Bronchial epithelial cell (primary cell): ENCODE measurements around the gene CPNE4. TPM values are rescaled to one million over a fixed set of nuclear protein-coding genes. Genes with fewer than 3 reads are reported as not detected.

ENCODE experiments used
- DNase-seq: peaks from one replicate; pipeline ENCODE4 v3.0.0-alpha.2; 2010; ENCODE audit warnings: low read depth
- FAIRE-seq: peaks from 2 replicates; lab custom pipeline; 2011; peaks lifted over from hg19 to GRCh38; lab: Jason Lieb, UNC
- H3K27me3 ChIP-seq: 2 replicates; pipeline ENCODE4 v1.5.1; 2011; ENCODE audit warnings: low read length; ENCODE audit not compliant: control insufficient read depth, insufficient read depth
- H3K36me3 ChIP-seq: 2 replicates; pipeline ENCODE4 v1.5.1; 2011; ENCODE audit warnings: low read length; ENCODE audit not compliant: control insufficient read depth, insufficient read depth
- H3K4me3 ChIP-seq: 2 replicates; pipeline ENCODE4 v1.5.1; 2011; ENCODE audit warnings: mild to moderate bottlenecking, low read depth, low read length, control low read depth
- CTCF ChIP-seq: IDR thresholded peaks from 2 replicates; pipeline ENCODE4 v1.5.1; 2011; ENCODE audit warnings: mild to moderate bottlenecking, moderate library complexity, low read length, control low read depth, inconsistent platforms; ENCODE audit not compliant: insufficient read depth, severe bottlenecking
- total RNA-seq: library from RNA; depleted of rRNA; stranded (reverse); fragments of >200 nt; gene quantifications from 2 replicates; pipeline ENCODE4 v1.2.1, GENCODE V29; 2014

The CPNE4 gene
- total RNA-seq, 1 donor from 2014 or later = under 0.01 TPM

- Histone ChIP-seq H3K36me3 (no peaks in the 10 kb centered on the region), H3K4me3 (no peak overlapping the region), H3K27me3 (no peaks in the 10 kb centered on the region)
- no peak for TF ChIP-seq CTCF
- no peak for FAIRE-seq
- no peak for DNase-seq
These were observed 516.1 kb downstream of the CPNE4 start for GRCh38 chr3:131518680-131519079.

- Histone ChIP-seq H3K4me3 (no peak overlapping the region), H3K36me3 (peaks cover 4% of the 10 kb centered on the region), H3K27me3 (no peaks in the 10 kb centered on the region)
- FAIRE-seq = no peak
- no peak for DNase-seq
- no peak for TF ChIP-seq CTCF
These were observed 529.4 kb downstream of the CPNE4 start for GRCh38 chr3:131505421-131505820.

- H3K4me3 ChIP-seq = peak overlapping the region; percentile 69
- no peak for FAIRE-seq
These were observed 531.5 kb downstream of the CPNE4 start for GRCh38 chr3:131503320-131503635.

GRCh38 chr3:131502530-131503319, 532.1 kb downstream of the CPNE4 start, which contains the start of gene MRPL3:
MRPL3 (minus strand) TSS chr3:131502971; CDS start chr3:131502821, 150 bp downstream.
- TF ChIP-seq CTCF = no peak
- no peaks in the 10 kb centered on the region for H3K27me3 ChIP-seq
- FAIRE-seq (no peak), DNase-seq (peak; percentile 68)
- H3K36me3 ChIP-seq = peaks cover 12% of the 10 kb centered on the region
- peak within 1 kb of the TSS; percentile 69 for H3K4me3 ChIP-seq

More at GRCh38 chr3:131503320-131503635, 531.5 kb downstream of the CPNE4 start:
- TF ChIP-seq CTCF = no peak
- no peaks in the 10 kb centered on the region for H3K27me3 ChIP-seq
- no peak for DNase-seq
- peaks cover 12% of the 10 kb centered on the region for H3K36me3 ChIP-seq

GRCh38 chr3:131501949-131502348, 532.9 kb downstream of the CPNE4 start:
- FAIRE-seq (no peak), DNase-seq (peak; percentile 3)
- Histone ChIP-seq H3K36me3 (peaks cover 12% of the 10 kb centered on the region), H3K4me3 (peak overlapping the region; percentile 69), H3K27me3 (no peaks in the 10 kb centered on the region)
- no peak for TF ChIP-seq CTCF
